HG03354 (cell line): ENCODE data around the gene NUDT14.

Experiments used
- ATAC-seq: cut with Tn5 transposase; IDR thresholded peaks from one replicate; pipeline ENCODE4 v1.9.1; 2021; ENCODE audit warnings: mild to moderate bottlenecking; ENCODE audit not compliant: unreplicated experiment, poor library complexity, severe bottlenecking

The NUDT14 gene

DNA sequence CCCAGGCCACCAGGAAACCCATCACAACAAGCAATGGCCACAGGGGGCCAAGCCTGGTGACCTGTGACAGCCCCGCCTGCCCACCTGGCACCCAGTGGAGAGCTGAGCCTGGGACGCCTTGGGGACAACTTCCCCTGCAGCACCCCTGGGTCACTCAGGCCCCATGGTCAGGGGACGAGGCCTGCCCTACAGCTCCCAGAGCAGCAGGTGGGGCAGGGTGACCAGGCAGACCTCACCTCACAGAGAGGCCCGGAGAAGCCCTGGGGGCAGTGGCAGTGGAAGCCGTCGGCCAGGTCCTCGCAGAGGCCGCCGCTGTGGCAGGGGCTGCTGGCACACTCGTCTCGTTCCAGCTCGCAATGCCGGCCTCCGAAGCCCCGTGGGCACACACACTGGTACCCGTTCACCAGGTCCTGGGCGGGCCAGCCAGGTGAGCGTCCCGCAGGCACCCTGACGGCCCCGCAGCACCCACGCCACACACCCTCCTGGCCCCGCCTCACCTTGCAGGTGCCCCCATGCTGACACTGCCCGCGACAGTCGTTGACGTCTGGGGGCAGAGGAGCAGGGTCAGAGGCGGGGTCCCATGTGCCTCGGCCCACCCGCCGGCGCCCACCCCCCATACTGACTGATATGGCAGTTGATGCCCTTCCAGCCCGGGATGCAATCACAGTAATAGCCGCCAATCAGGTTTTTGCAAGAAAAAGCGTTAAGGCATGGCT, 30.6 kb downstream of the NUDT14 start:
- ATAC-seq, result no peak

- no peak for ATAC-seq
Observed at GRCh38 chr14:105150026-105150367, 31.1 kb downstream of the NUDT14 start.

DNA sequence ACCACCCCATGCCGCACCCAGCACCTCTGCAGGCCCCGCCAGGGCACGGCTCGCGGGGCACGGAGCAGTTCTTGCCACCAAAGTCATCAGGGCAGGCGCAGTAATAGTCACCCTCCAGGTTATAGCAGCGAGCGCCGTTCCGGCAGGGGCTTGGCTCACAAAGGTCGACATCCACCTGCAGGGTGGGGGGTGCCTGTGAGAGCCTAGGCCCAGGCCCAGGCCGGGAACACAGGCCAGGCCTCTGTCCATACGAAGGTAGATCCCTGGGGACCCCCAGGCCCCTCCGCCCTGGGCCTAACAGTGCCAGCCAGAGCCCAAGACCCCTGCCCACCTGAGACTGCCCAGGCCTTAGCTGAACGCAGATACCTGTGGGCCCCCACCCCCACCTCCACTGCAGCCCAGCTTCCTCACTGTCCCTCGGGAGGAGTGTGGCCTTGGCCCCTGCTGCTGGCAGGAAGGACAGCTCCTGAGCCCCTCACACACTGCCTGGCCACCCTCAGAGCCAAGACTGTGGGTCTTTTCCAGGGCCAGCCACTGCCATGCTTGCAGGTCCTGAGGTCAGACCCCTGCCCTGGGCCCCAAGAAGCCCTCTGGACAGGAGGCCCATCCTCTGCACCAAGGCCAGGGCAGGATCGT, 31.8 kb downstream of the NUDT14 start:
- no peak for ATAC-seq

- ATAC-seq, result no peak
Observed at GRCh38 chr14:105148604-105149145, 32.4 kb downstream of the NUDT14 start.

- ATAC-seq, result no peak
Observed at GRCh38 chr14:105147671-105148603, 33.2 kb downstream of the NUDT14 start.

- no peak for ATAC-seq
Observed at GRCh38 chr14:105146976-105147635, 34.0 kb downstream of the NUDT14 start.

- no peak for ATAC-seq
Observed at GRCh38 chr14:105146181-105146975, 34.7 kb downstream of the NUDT14 start.

GRCh38 chr14:105145381-105146180, 35.5 kb downstream of the NUDT14 start:
- ATAC-seq, result no peak

DNA sequence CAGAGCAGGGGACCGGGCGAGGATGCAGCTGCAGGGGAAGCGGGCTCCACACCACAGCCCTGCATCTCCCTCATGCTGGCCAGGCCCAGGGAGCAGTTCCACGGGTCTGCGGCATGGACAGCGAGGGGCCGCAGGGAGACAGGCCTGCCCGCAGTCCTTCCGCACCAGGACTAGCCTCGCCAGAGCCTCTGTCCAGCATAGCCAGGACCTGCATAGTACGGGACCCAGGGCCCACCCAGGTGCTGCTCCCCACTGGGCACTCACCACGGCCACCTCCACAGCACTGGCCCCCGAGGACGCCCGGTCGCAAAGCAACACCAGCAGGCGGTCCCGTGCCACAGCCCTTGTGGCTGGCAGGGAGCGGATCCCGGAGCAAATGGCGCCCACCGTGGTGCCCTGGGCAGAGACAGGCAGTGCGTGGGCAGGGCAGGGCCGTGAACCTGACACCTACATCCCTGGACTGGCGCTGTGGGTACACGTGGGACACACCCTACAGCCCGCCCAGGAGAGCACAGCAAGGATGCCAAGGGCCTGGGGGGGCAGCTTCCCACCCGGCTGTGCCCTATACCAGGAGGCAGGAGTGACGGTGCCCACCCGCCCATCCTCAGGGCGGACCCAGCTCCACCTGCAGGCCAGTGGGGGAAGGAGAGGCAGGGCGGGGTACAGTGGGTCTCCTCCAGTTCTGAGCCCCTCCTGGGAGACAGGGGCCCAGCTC, 36.3 kb downstream of the NUDT14 start:
- no peak for ATAC-seq

- ATAC-seq, result no peak
Observed at GRCh38 chr14:105144026-105144665, 37.0 kb downstream of the NUDT14 start.

DNA sequence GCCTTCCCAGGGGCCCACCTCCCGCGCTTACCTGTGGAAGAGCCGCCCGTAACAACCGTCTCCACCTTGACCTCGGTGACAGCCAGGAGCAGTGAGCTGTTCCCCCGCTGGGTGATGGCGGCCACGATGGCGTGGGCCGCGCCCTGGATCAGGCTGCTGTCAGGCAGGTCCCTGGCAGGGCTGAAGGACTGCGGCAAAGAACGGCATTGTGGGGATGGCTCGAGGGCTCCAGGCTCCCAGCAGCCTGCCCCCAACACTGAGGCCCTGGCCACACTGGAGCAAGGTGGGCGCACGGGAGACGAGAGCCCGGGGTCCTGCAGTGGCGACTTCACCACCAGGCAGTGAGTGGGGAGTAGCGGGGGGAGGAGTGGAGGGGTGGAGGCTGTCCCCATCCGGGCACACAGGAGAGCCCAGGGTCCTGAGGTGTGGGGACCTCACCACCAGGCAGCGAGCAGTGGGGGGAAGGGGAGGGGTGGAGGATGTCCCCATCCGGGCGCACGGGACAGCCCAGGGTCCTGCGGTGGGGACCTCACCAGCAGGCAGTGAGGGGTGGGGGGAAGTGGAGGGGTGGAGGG, 37.6 kb downstream of the NUDT14 start:
- ATAC-seq, result no peak

- ATAC-seq, result no peak
Observed at GRCh38 chr14:105142651-105143450, 38.3 kb downstream of the NUDT14 start.

- ATAC-seq, result no peak
Observed at GRCh38 chr14:105141486-105142281, 39.4 kb downstream of the NUDT14 start.

- no peak for ATAC-seq
Observed at GRCh38 chr14:105141026-105141425, 40.1 kb downstream of the NUDT14 start.

DNA sequence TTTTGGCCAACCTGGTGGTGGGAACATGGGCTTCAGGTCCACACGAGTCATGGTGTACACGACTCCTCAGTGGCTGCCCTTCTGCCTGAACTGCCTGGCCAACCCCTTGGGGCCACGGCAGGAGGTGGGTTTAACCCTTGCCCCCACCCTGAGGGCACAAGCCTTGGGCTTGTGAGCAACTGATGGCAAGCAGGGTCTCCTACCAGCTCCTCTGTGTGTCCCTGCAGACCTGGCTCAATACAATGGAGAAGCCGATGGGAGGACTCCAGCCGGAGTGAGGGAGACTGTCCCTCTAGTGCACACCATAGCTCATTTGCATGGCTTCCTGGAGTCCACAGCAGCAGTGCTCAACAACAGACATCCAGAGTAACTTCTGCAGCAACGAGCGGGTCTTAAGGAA, 40.5 kb downstream of the NUDT14 start:
- ATAC-seq, result no peak
